Muscle layer of colon (tissue), 2 donors: ENCODE measurements around the gene DNAJC9.

Experiments used
- H3K27ac ChIP-seq: one replicate; pipeline ENCODE4 v1.7.0; 2013; ENCODE audit warnings: low read depth, mild to moderate bottlenecking, low read length, moderate library complexity
- H3K27me3 ChIP-seq, 2 donors: one replicate each; pipeline ENCODE4 v1.7.0; 2013; ENCODE audit warnings: low read length in 2 of 2, mild to moderate bottlenecking in 2 of 2; ENCODE audit not compliant: insufficient read depth in 2 of 2, control insufficient read depth in 1 of 2
- H3K36me3 ChIP-seq: one replicate; pipeline ENCODE4 v1.7.0; 2013; ENCODE audit warnings: mild to moderate bottlenecking, low read length; ENCODE audit not compliant: insufficient read depth
- H3K4me1 ChIP-seq: one replicate; pipeline ENCODE4 v1.7.0; 2013; ENCODE audit warnings: mild to moderate bottlenecking, low read length; ENCODE audit not compliant: insufficient read depth
- H3K4me3 ChIP-seq, 2 donors: one replicate each; pipeline ENCODE4 v1.7.0; 2013; ENCODE audit warnings: low read length in 2 of 2, low read depth in 1 of 2, mild to moderate bottlenecking in 1 of 2, moderate library complexity in 1 of 2
- H3K9ac ChIP-seq: one replicate; pipeline ENCODE4 v1.7.0; 2013; ENCODE audit warnings: low read length
- H3K9me3 ChIP-seq: one replicate; pipeline ENCODE4 v1.7.0; 2013; ENCODE audit warnings: mild to moderate bottlenecking, low read length
- donor health status: abdominal sarcoma.
- donor health status: Adenocarcinoma of cecum.

DNAJC9 gene

DNA sequence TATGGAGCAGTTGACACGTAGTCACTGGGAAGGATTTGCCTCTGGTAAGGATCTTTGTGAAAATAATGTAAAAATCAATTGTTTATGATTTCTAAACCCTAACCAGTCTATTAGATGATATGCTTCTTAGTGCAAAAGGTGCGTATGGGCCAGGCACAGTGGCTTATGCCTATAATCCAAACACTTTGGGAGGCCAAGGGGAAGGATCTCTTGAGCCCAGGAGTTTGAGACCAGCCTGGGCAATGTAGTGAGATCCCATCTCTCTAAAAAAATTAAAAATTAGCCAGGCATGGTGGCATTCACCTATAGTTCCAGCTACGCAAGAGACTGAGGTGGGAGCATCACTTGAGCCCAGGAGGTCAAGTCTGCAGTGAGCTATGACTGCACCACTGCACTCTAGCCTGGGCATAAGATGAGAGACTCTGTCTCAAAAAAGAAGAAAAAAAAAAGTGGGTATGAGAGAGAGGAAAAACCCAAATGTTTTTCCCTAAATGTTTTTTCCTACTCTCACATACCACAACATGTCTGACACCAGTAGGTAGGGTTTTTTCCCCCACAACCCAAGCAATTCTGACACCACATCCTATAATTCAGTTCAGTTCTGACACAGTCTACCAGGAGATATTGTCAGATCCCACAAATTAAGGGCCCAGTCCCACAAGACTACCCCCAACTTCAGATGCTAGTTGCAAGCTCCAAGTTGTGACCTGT lies 36.5 kb downstream of the DNAJC9 start:
- no peak overlapping the region for H3K4me3 ChIP-seq
- no peaks in the 10 kb centered on the region for H3K9me3 ChIP-seq
- H3K4me1 ChIP-seq, result no peaks in the 10 kb centered on the region
- H3K36me3 ChIP-seq, result no peaks in the 10 kb centered on the region
- no peak overlapping the region for H3K27ac ChIP-seq
- no peaks in the 10 kb centered on the region for H3K27me3 ChIP-seq
- no peak overlapping the region for H3K9ac ChIP-seq

DNA sequence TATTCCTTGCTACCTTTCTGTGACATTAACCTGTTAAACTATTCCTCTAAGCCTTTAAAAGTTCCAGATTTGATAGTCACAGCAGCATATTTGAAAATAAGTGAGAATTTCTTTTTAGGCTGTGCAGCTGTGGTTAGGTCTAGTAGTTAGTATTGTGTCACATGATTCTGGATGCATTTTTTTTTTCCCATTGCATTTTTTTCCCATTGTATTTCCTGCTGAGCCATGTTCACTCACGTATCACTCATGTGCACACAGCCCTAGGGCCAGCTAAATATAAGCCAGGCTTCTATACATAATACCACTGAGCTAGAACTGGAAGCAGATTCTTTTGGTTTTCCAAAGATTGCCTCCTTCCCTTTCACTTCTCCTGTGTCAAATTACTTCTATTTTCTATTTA lies 37.4 kb downstream of the DNAJC9 start:
- Histone ChIP-seq H3K27ac (no peak overlapping the region), H3K4me3 (no peak overlapping the region), H3K9me3 (no peaks in the 10 kb centered on the region), H3K36me3 (no peaks in the 10 kb centered on the region), H3K9ac (no peak overlapping the region), H3K27me3 (no peaks in the 10 kb centered on the region), H3K4me1 (no peaks in the 10 kb centered on the region)

DNA sequence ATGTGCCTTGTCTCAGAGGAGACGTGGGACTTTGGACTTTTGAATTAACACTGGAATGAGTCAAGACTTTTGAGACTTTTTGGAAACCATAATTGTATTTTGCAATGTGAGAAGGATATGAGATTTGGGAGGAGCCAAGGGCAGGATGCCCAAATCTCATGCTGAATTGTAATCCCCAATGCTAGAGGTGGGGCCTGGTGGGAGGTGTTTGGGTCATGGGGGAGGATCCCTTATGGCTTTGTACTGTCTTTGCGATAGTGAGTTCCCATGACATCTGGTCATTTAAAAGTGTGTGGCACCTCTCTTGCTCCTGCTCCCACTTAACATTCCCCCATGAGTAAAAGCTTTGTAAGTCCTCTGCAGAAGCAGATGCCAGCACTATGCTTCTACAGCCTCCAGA lies 39.2 kb downstream of the DNAJC9 start:
- H3K27ac ChIP-seq, result no peak overlapping the region
- no peaks in the 10 kb centered on the region for H3K36me3 ChIP-seq
- H3K4me3 ChIP-seq, result no peak overlapping the region
- H3K9me3 ChIP-seq, result no peaks in the 10 kb centered on the region
- no peaks in the 10 kb centered on the region for H3K27me3 ChIP-seq
- no peak overlapping the region for H3K9ac ChIP-seq
- H3K4me1 ChIP-seq, result no peaks in the 10 kb centered on the region

DNA sequence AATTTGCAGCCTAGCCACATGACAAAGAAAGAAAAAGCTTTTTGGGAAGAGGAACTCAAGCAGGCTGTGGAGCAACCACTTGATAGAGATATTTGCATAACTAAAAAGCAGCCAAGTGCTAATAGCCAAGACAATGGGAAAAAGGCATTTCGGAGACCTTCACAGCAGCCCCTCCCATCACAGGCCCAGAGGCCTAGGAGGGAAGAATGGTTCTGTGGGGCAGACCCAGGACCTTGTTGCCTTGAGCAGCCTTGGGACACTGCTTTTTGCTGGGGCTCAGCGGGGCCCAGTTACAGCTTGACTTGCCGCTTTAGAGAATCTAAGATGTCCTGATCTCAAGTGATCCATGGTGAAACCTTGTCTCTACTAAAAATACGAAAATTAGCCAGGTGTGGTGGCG lies 40.7 kb downstream of the DNAJC9 start:
- Histone ChIP-seq H3K9ac (no peak overlapping the region), H3K9me3 (no peaks in the 10 kb centered on the region), H3K36me3 (no peaks in the 10 kb centered on the region), H3K4me1 (no peaks in the 10 kb centered on the region), H3K4me3 (no peak overlapping the region), H3K27me3 (no peaks in the 10 kb centered on the region), H3K27ac (no peak overlapping the region)

DNA sequence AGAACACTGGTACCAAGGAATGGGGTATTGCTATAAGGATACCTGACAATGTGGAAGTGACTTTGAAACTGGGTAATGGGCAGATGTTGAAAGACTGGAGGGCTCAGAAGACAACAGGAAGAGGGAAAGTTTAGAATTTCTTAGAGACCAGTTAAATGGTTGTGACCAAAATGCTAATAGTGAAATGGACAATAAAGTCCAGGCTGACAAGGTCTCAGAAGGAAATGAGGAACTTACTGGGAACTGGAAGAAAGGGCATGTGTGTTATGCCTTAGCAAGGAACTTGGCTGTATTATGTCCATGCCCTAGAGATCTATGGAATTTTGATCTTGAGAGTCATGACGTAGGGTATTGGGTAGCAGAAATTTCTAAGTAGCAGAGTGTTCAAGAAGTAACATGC lies 41.2 kb downstream of the DNAJC9 start:
- no peak overlapping the region for H3K9ac ChIP-seq
- H3K27me3 ChIP-seq, result no peaks in the 10 kb centered on the region
- no peak overlapping the region for H3K4me3 ChIP-seq
- H3K4me1 ChIP-seq, result no peaks in the 10 kb centered on the region
- no peaks in the 10 kb centered on the region for H3K36me3 ChIP-seq
- H3K27ac ChIP-seq, result no peak overlapping the region
- H3K9me3 ChIP-seq, result no peaks in the 10 kb centered on the region

DNA sequence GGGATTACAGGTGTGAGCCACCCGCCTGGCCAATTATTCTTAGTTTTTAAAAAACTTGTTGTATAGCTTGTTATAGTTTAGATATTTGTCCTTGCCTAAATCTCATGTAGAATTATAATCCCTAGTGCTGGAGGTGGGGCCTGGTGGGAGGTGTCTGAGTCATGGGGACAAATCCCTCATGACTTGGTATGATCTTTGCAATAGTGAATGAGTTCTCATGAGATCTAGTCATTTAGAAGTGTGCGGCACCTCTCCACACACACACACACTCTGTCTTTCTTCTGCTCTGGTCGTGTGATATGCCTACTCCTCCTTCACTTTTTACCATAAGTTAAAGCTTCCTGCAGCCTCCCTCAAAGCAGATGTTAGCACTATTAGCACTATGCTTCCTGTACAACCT lies 42.0 kb downstream of the DNAJC9 start:
- no peaks in the 10 kb centered on the region for H3K27me3 ChIP-seq
- no peaks in the 10 kb centered on the region for H3K9me3 ChIP-seq
- no peaks in the 10 kb centered on the region for H3K36me3 ChIP-seq

More for the DNA sequence above, 42.0 kb downstream of the DNAJC9 start:
- Histone ChIP-seq H3K27ac (no peak overlapping the region), H3K4me1 (no peaks in the 10 kb centered on the region), H3K4me3 (no peak overlapping the region), H3K9ac (no peak overlapping the region)
